NCI-H2081 (cell line): Measurements from ENCODE around the gene UTF1.

Source experiments
- DNase-seq, 2 experiments: peaks; one replicate each; lab custom pipeline; 2025; lab: John Stamatoyannopoulos, UW

UTF1 gene

DNA sequence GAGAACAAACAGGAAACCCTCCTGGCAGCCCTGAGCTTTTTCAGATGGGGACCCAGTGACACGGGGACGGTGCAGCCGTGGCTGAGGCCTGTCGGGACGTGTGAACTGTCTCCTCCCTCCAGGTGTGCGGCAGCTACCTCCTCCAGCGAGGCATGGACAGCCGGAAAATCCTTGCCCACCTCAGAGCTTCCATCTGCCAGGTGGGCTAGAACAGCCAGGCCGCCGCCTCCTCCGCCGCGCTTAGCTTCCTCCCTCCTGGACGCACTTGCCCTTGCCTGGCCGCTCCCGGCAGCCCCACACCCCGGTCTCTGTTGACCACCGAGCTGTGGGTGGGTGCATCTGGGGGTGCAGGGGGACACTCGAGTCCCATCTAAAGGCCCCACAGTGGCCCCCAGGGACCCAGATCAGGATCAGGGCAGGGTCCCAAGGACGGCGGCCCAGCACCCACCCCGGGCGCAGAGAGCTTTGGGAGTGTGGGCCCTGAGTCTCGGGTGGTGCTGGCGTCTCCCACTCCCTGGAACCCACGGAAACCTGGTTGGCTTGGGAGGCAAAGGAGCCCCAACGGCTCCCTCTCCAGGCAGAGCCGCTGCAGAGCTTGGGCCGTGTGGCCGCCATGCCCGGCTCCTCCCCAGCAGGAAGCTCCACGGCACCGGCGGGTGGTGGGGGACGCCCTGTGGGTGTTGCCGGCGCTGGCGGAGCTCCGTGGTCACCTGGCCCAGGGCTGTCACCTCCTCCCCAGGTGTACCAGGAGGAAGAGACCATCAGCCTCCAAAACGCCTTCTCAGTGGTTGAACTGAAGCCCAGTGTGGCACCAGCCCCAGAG, 32.9 kb upstream of the UTF1 start:
- DNase-seq, result no peak

- DNase-seq, result no peak
Observed at GRCh38 chr10:133197786-133198185, 32.2 kb upstream of the UTF1 start.

- no peak for DNase-seq
Observed at GRCh38 chr10:133198206-133198605, 31.8 kb upstream of the UTF1 start.

GRCh38 chr10:133198621-133199487, 31.2 kb upstream of the UTF1 start:
- no peak for DNase-seq

DNA sequence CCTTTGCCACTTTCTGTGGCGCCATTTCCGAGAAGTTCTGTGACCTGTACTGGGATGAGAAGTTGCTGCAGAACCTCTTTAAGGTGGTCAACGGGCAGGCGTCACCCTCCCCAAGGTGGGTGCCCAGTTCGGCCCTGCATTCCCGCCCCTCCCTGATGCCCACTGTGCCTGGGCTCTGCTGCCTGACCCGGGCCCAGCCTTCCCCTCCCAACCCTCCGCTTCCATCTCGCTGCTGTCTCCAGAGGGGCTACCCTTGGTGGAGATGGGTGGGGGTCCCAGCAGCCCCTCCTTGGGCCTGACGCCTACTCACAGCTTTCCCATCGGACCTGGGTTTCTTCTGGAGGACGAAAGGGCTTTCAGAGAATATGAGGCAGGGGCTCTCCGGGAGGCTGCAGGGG, 30.5 kb upstream of the UTF1 start:
- no peak for DNase-seq

DNA sequence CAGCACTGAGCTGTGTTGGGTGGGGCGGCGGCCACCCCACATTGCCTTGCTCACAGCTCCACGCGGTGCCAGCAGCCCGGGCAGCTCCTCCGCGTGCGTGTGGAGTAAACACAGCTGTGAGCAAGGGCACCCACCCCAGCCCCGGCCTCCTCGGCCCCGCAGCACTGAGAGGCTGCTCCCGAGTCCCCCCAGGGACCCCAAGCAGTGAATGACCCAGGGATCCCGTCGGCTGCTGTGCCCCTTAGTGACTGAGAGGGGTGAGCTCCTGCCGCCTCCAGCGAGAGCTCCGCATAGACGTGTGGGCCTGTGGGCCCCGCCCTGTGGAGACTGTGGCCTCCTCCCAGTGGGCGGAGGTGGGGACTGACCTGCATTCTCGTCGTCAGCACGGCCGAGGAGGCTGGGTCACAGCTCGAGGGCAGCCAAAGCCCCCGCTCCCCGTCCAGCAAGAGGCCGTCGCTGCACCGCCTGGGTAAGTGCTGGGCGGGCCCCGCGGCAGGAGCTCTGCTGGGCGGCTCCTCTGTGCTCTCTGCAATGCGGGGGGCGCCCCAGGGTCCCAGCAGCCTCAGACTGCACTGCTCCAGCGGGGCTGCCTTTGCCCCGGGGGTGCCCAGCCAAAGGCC, 29.9 kb upstream of the UTF1 start:
- DNase-seq, result no peak

- DNase-seq, result no peak
Observed at GRCh38 chr10:133200621-133201031, 29.4 kb upstream of the UTF1 start.

DNA sequence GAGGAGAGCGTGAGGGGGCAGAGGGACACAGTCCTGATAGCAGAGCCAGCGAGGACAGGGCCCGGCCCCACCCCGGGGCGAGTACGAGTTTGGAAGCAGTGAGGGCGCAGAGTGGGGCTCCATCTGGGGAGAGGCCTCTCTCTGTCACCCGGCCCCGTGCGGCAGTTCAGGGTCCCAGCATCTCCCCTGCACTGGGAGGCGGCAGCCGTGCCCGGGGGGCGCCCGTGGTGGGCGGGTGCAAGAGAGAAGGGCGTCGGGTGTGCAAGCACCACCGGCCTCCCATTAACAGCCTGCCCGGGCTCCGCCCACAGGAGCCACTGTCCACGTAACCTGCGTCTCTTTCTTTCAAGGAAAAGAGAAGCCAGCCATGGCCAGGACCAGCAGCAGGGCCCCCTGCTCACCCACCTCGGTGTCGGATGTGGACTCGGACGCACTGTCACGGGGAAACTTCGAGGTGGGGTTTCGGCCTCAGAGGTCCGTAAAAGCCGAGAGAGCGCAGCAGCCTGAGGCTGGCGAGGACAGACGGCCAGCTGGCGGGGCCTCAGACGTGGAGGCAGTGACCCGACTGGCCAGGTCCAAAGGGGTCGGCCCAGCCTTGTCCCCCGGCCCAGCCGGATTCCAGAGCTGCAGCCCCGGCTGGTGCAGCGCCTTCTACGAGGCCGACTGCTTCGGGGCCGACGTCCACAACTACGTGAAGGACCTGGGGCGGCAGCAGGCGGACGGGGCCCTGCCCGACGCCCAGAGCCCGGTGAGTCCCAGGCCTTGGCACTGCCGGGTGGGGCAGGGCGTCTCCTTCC, 28.7 kb upstream of the UTF1 start:
- no peak for DNase-seq

GRCh38 chr10:133201948-133202725, 27.9 kb upstream of the UTF1 start:
- no peak for DNase-seq

GRCh38 chr10:133202778-133203651, 27.0 kb upstream of the UTF1 start:
- DNase-seq, result no peak

GRCh38 chr10:133203652-133204195, 26.3 kb upstream of the UTF1 start:
- no peak for DNase-seq

DNA sequence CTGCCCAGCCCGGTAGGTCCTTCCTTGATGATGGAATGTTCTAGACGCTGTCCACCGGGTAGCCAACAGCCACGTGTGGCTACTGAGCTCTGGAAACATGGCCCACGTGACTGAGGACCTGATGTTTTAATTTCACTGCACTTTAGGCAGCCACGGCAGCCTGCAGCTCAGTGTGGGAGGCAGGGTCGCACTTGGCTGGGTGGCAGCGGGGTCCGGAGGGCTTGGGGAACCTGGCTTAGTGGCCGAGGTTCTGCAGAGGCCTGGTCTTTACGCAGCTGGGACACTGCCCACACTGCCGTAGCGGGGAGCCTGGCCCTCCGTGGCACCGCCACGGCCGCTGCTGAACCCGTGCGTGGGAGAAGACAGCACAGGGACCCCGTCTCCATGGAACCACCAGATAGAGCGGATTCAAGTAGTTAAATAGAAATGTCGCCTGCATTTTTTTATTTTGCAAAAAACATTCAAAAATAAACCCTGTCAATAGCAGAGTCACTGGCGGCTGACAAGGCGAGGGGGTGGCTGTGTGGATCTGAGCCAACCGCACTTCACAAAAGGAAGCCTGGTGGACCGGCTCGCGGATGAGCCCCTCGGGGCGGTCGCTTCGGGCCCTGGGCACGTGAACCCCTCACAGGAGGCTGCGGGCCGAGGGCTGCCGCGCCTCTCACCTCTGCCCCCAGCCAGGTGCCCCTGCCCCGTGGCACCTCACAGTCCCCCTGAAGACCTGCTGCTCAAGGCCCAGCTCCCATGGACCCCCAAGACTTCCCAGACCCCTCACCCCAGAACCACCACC, 25.6 kb upstream of the UTF1 start:
- DNase-seq, result no peak

GRCh38 chr10:133205146-133205545, 24.9 kb upstream of the UTF1 start:
- no peak for DNase-seq

- DNase-seq, result no peak
Observed at GRCh38 chr10:133206356-133207040, 23.5 kb upstream of the UTF1 start.

GRCh38 chr10:133207041-133207600, 22.9 kb upstream of the UTF1 start:
- no peak for DNase-seq

GRCh38 chr10:133207627-133208026, 22.4 kb upstream of the UTF1 start:
- DNase-seq, result no peak

DNA sequence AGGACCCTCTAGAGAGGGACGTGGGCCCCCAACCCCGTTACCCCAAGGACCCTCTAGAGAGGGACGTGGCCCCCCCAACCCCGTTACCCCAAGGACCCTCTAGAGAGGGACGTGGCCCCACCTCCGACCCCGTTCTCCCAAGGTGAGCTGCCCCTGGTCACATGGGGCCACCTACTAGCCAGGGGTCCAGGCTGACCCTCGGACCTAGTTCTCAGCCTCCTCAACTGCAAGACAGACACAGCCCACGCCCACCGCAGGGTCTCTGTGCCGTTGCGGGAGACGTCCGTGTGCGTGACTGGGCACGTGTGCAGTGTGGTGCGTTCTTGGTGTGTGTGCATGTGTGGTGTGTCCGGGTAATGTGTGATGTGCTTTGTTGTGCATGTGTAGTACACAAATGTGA, 21.6 kb upstream of the UTF1 start:
- DNase-seq, result no peak

DNA sequence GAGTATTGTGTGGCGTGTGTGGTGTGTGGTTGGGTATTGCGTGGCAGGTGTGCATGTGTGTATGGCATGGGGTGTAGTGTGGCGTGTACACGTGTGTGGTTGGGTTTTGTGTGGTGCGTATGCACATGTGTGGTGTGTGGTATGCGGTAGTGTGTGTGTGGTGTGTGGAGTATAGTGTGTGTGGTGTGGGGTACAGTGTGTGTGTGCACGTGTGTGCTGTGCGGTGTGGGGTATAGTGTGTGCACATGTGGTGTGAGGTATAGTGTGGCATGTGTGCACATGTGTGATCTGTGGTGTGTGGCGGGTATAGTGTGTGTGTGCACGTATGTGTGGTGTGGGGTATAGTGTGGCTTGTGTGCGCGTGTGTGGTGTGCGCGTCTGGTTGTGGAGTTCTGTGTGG, 20.9 kb upstream of the UTF1 start:
- no peak for DNase-seq
